OCI-LY3 (cell line): ENCODE results near the gene LMX1B.
"Not testable (repeated sequence)": the region's sequence is repeated elsewhere in the genome, so short reads cannot be mapped to it uniquely, and the experiment has no call there.

Experiments used
- H2AFZ ChIP-seq: fragments of 200-600, 300-600 bp; shearing (Covaris generic); 2 replicates; pipeline ENCODE4 v1.6.0; 2014; ENCODE audit warnings: antibody characterized with exemption, low read depth, low read length
- H3K27ac ChIP-seq: fragments of 200-600, 300-600 bp; sonication (generic); 2 replicates; pipeline ENCODE4 v1.5.1; 2014; ENCODE audit warnings: mild to moderate bottlenecking, low read length, moderate library complexity, mixed read lengths
- H3K27me3 ChIP-seq: fragments of 200-600, 300-600 bp; sonication (generic); 2 replicates; pipeline ENCODE4 v1.6.1; 2014; ENCODE audit warnings: low read depth, low read length, mixed read lengths
- H3K36me3 ChIP-seq: fragments of 200-600, 300-600 bp; sonication (generic); replicated peaks from 2 replicates; pipeline ENCODE3; 2014; ENCODE audit warnings: low read depth, low read length, mixed read lengths
- H3K4me1 ChIP-seq: fragments of 300-600, 200-600 bp; sonication (generic); 2 replicates; pipeline ENCODE4 v1.6.1; 2014; ENCODE audit warnings: low read length, mixed read lengths
- H3K4me2 ChIP-seq: fragments of 200-600, 300-600 bp; sonication (generic); 2 replicates; pipeline ENCODE4 v1.6.1; 2014; ENCODE audit warnings: low read length, mixed read lengths
- H3K4me3 ChIP-seq: fragments of 300-600, 200-600 bp; sonication (generic); 2 replicates; pipeline ENCODE4 v1.5.1; 2014; ENCODE audit warnings: antibody characterized with exemption, mild to moderate bottlenecking, low read length, moderate library complexity
- H3K79me2 ChIP-seq: fragments of 300-600, 200-600 bp; shearing (Covaris generic); 2 replicates; pipeline ENCODE4 v1.6.1; 2014; ENCODE audit warnings: mild to moderate bottlenecking, low read length, mixed read lengths
- H3K9ac ChIP-seq: fragments of 300-600, 200-600 bp; shearing (Covaris generic); 2 replicates; pipeline ENCODE4 v1.6.0; 2014; ENCODE audit warnings: mild to moderate bottlenecking, low read length, moderate library complexity
- H3K9me3 ChIP-seq: fragments of 200-600, 300-600 bp; shearing (Covaris generic); 2 replicates; pipeline ENCODE4 v1.6.1; 2014; ENCODE audit warnings: low read length, mixed read lengths; ENCODE audit not compliant: insufficient read depth
- H4K20me1 ChIP-seq: fragments of 200-600, 300-600 bp; sonication (generic); 2 replicates; pipeline ENCODE4 v1.6.1; 2016; ENCODE audit warnings: low read length, mixed read lengths; ENCODE audit not compliant: insufficient read depth
- EZH2phosphoT487 ChIP-seq: fragments of 200-600 bp; shearing (Covaris generic); IDR thresholded peaks from 2 replicates; pipeline ENCODE4 v1.6.1; 2018; ENCODE audit warnings: antibody characterized with exemption, mixed run types, low read depth
- TF ChIP-seq, protein P1 (sequence below): fragments of 200-600, 300-600 bp; sonication (generic); IDR thresholded peaks from 2 replicates; pipeline ENCODE4 v1.5.1; 2014; ENCODE audit warnings: antibody characterized with exemption, low read length, low read depth

The LMX1B gene

GRCh38 chr9:126715382-126715781 lies 101.7 kb downstream of the LMX1B start:
- Histone ChIP-seq H3K79me2 (no peaks in the 10 kb centered on the region), H3K4me2 (no peak overlapping the region), H3K9ac (no peak overlapping the region), H4K20me1 (no peaks in the 10 kb centered on the region), H3K4me1 (peaks cover 10% of the 10 kb centered on the region; the same call in 1 of the 2 replicates), H2AFZ (no peak overlapping the region), H3K27ac (no peak overlapping the region), H3K4me3 (no peak overlapping the region), H3K9me3 (no peaks in the 10 kb centered on the region), H3K36me3 (no peaks in the 10 kb centered on the region), H3K27me3 (peaks cover 13% of the 10 kb centered on the region)
- TF ChIP-seq EZH2phosphoT487, result no peak
- TF ChIP-seq, protein P1, sequence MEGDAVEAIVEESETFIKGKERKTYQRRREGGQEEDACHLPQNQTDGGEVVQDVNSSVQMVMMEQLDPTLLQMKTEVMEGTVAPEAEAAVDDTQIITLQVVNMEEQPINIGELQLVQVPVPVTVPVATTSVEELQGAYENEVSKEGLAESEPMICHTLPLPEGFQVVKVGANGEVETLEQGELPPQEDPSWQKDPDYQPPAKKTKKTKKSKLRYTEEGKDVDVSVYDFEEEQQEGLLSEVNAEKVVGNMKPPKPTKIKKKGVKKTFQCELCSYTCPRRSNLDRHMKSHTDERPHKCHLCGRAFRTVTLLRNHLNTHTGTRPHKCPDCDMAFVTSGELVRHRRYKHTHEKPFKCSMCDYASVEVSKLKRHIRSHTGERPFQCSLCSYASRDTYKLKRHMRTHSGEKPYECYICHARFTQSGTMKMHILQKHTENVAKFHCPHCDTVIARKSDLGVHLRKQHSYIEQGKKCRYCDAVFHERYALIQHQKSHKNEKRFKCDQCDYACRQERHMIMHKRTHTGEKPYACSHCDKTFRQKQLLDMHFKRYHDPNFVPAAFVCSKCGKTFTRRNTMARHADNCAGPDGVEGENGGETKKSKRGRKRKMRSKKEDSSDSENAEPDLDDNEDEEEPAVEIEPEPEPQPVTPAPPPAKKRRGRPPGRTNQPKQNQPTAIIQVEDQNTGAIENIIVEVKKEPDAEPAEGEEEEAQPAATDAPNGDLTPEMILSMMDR, result no peak

- H2AFZ ChIP-seq, H3K4me3 ChIP-seq, H3K9ac ChIP-seq, H3K36me3 ChIP-seq, H3K4me2 ChIP-seq, H3K79me2 ChIP-seq, H3K27ac ChIP-seq, H3K9me3 ChIP-seq, H4K20me1 ChIP-seq: not testable (repeated sequence)
- peaks cover 13% of the 10 kb centered on the region for H3K27me3 ChIP-seq
- peaks cover 18% of the 10 kb centered on the region for H3K4me1 ChIP-seq
Observed at GRCh38 chr9:126717441-126717840, 103.7 kb downstream of the LMX1B start.

DNA sequence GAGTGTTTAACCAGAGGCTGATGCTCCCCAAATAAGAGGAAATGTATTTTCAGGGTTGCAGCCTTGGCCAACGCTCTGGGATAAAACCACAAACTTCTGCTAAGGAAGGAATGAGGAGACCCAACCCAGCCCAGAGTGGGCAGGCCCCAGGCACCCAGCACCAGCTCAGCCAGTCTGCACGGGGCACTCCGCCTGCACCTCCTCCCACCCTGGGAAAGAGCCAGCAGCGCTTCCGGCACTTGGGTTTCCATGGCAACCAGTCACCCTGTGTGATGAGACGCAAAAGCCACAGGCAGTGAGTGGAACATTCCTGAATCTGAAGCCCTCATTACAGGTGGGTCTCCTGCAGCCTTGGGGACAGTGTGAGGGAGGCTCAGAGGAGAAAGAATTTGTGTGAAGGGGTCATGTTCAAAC lies 105.9 kb downstream of the LMX1B start:
- Histone ChIP-seq H3K4me1 (peaks cover 22% of the 10 kb centered on the region), H3K36me3 (no peaks in the 10 kb centered on the region), H4K20me1 (no peaks in the 10 kb centered on the region), H3K9me3 (no peaks in the 10 kb centered on the region), H3K4me3 (no peak overlapping the region), H3K4me2 (peak overlapping the region; percentile 14; the same call in 1 of the 2 replicates), H2AFZ (no peak overlapping the region), H3K27ac (no peak overlapping the region), H3K9ac (no peak overlapping the region), H3K79me2 (no peaks in the 10 kb centered on the region), H3K27me3 (peaks cover 13% of the 10 kb centered on the region)
- TF ChIP-seq, protein P1, result no peak
- no peak for TF ChIP-seq EZH2phosphoT487

GRCh38 chr9:126720036-126720435 lies 106.3 kb downstream of the LMX1B start:
- peaks cover 22% of the 10 kb centered on the region for H3K4me1 ChIP-seq
- H3K4me3 ChIP-seq, result no peak overlapping the region
- no peak overlapping the region for H2AFZ ChIP-seq
- no peaks in the 10 kb centered on the region for H3K79me2 ChIP-seq
- TF ChIP-seq, protein P1, result no peak
- no peak for TF ChIP-seq EZH2phosphoT487
- H3K4me2 ChIP-seq, result no peak overlapping the region
- H3K9ac ChIP-seq, result no peak overlapping the region
- peaks cover 9% of the 10 kb centered on the region for H3K27me3 ChIP-seq
- no peaks in the 10 kb centered on the region for H3K36me3 ChIP-seq
- H3K9me3 ChIP-seq, result no peaks in the 10 kb centered on the region
- H3K27ac ChIP-seq, result no peak overlapping the region
- H4K20me1 ChIP-seq, result no peaks in the 10 kb centered on the region
